ENCODE data around the gene ROR1. TPM values are rescaled to one million over a fixed set of nuclear protein-coding genes. Genes with fewer than 3 reads are reported as not detected.
"Not testable (repeated sequence)": the region's sequence is repeated elsewhere in the genome, so short reads cannot be mapped to it uniquely, and the experiment has no call there.

Gene ROR1
- total and polyA plus RNA-seq, 4 experiments from 2014 or later: not detected

DNA sequence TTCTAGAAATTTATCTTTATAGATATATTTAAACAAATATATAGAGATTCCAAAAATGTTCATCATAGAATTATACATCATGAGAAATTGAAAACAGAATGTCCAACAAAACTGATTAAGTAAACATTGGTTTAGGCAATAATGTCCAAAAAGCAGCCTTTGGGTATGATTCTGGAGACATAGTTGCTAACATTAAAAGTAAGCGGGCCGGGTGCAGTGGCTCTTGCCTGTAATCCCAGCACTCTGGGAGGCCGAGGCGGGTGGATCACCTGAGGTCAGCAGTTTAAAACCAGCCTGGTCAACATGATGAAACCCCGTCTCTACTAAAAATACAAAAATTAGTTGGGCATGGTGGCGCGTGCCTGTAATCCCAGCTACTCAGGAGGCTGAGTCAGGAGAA is 450.4 kb downstream of the ROR1 start:
- intact Hi-C loops (cut with micrococcal nuclease); CTCF ChIA-PET (ENCODE audit: partially characterized antibody); H3K27ac Mint-ChIP-seq; H3K27me3 ChIP-seq (ENCODE audit: insufficient read depth, low read length); H3K4me1 ChIP-seq (ENCODE audit: insufficient read depth, low read length); H3K36me3 Mint-ChIP-seq; H3K36me3 ChIP-seq (ENCODE audit: insufficient read depth, low read length); H3K9me3 Mint-ChIP-seq; POLR2A ChIA-PET (ENCODE audit: partially characterized antibody); H3K4me3 ChIP-seq (ENCODE audit: low read length in 2 of 2); H3K27me3 Mint-ChIP-seq; H3K9me3 ChIP-seq (ENCODE audit: control insufficient read depth in 1 of 2, low read length in 2 of 2); H3K4me3 Mint-ChIP-seq; H3K27ac ChIP-seq (ENCODE audit: low read depth, low read length); H3K4me1 Mint-ChIP-seq; DNase-seq: not testable (repeated sequence)

DNA sequence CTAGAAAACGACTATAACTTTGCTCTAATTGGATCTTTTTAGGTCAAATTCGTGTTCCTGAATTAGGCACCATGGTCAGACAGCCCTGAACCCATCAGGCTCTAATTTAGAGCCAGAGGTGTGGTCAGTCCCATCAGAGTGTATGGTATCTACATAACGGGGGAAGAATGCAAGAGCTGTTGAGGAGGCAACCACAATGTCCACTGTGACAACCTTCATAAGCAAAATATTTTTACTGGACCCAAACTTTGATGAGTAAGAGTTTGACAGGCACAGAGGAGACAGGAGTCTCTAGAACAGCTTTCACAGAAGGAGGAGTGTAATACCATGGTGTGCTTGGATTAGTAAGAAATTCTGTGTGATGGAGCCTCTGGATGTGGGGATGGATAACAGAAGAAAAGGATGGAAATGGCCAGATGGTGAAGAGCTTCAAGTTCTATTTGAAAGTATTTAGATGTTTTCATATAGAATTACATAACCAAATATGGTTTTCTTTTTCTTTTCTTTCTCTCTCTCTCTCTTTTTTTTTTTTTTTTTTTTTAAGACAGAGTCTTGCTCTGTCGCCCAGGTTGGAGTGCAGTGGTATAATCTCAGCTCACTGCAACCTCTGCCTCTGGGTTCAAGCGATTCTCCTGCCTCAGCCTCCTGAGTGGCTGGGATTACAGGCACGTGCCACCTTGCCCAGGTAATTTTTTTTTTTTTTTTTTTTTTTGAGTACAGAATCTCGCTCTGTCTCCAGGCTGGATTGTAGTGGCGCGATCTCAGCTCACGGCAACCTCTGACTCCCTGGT is 454.5 kb downstream of the ROR1 start:
- Mint-ChIP-seq H3K9me3 (peaks cover 0 to 1% (median 0%) of the 10 kb centered on the region in 8 donors), H3K4me1 (no peaks in the 10 kb centered on the region), H3K36me3 (no peaks in the 10 kb centered on the region), H3K4me3 (no peak overlapping the region), H3K27ac (no peak overlapping the region), H3K27me3 (peaks cover 9 to 18% of the 10 kb centered on the region in 2 donors)
- DNase-seq: no peak
- no peak overlapping the region for H3K27ac ChIP-seq (ENCODE audit: low read depth, low read length)
- ChIA-PET CTCF (ENCODE audit: partially characterized antibody) (interaction anchor here (1.0 kb wide), 1 partner anchor 18 kb away, joined by 5 read pairs; no protein-coding TSS in a partner anchor), POLR2A (ENCODE audit: partially characterized antibody) (no interaction called here)
- intact Hi-C loops (cut with micrococcal nuclease): no loop called here
- H3K4me3 ChIP-seq (ENCODE audit: low read length in 2 of 2): no peak overlapping the region
- no peaks in the 10 kb centered on the region for H3K36me3 ChIP-seq (ENCODE audit: insufficient read depth, low read length)
- no peaks in the 10 kb centered on the region for H3K9me3 ChIP-seq (ENCODE audit: control insufficient read depth in 1 of 2, low read length in 2 of 2)
- no peaks in the 10 kb centered on the region for H3K4me1 ChIP-seq (ENCODE audit: insufficient read depth, low read length)
- H3K27me3 ChIP-seq (ENCODE audit: insufficient read depth, low read length): no peaks in the 10 kb centered on the region

- intact Hi-C loops (cut with micrococcal nuclease): no loop called here
- no peaks in the 10 kb centered on the region for H3K27me3 ChIP-seq (ENCODE audit: insufficient read depth, low read length)
- peaks cover 17 to 25% of the 10 kb centered on the region in 2 donors for H3K27me3 Mint-ChIP-seq
- POLR2A ChIA-PET (ENCODE audit: partially characterized antibody): no interaction called here
- no peak overlapping the region for H3K4me3 Mint-ChIP-seq
- H3K36me3 ChIP-seq (ENCODE audit: insufficient read depth, low read length): no peaks in the 10 kb centered on the region
- CTCF ChIA-PET (ENCODE audit: partially characterized antibody): no interaction called here
- H3K36me3 Mint-ChIP-seq: no peaks in the 10 kb centered on the region
- H3K27ac ChIP-seq (ENCODE audit: low read depth, low read length): no peak overlapping the region
- H3K9me3 ChIP-seq (ENCODE audit: control insufficient read depth in 1 of 2, low read length in 2 of 2): no peaks in the 10 kb centered on the region
- no peak overlapping the region for H3K4me3 ChIP-seq (ENCODE audit: low read length in 2 of 2)
- H3K4me1 Mint-ChIP-seq: no peaks in the 10 kb centered on the region
- no peak overlapping the region for H3K27ac Mint-ChIP-seq
- DNase-seq: no peak
- no peaks in the 10 kb centered on the region for H3K4me1 ChIP-seq (ENCODE audit: insufficient read depth, low read length)
- H3K9me3 Mint-ChIP-seq: peaks cover 0 to 1% (median 0%) of the 10 kb centered on the region in 8 donors
Measured at GRCh38 chr1:64229307-64229706, 455.5 kb downstream of the ROR1 start.

Other genes with a start within 250 kb of the ROR1 start
- gene PGM1, start 180.6 kb upstream of the ROR1 start, total RNA-seq: 10 to 100 TPM; 18.8 to 20.7 TPM
- 10 to 100 TPM; 32.5 to 48.3 TPM for gene PGM1, start 180.6 kb upstream of the ROR1 start, polyA plus RNA-seq

All from CD4-positive, alpha-beta memory T cell (primary cell).